ENCODE data around the gene NT5M.

- TF ChIP-seq, protein P1, sequence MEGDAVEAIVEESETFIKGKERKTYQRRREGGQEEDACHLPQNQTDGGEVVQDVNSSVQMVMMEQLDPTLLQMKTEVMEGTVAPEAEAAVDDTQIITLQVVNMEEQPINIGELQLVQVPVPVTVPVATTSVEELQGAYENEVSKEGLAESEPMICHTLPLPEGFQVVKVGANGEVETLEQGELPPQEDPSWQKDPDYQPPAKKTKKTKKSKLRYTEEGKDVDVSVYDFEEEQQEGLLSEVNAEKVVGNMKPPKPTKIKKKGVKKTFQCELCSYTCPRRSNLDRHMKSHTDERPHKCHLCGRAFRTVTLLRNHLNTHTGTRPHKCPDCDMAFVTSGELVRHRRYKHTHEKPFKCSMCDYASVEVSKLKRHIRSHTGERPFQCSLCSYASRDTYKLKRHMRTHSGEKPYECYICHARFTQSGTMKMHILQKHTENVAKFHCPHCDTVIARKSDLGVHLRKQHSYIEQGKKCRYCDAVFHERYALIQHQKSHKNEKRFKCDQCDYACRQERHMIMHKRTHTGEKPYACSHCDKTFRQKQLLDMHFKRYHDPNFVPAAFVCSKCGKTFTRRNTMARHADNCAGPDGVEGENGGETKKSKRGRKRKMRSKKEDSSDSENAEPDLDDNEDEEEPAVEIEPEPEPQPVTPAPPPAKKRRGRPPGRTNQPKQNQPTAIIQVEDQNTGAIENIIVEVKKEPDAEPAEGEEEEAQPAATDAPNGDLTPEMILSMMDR (IDR thresholded peaks at IDR 0.05) = no peak
- TF ChIP-seq POLR2A (IDR thresholded peaks at IDR 0.05) (no peak), POLR2AphosphoS5 (IDR thresholded peaks at IDR 0.05) (no peak)
Measured at GRCh38 chr17:17343896-17344506, 40.8 kb downstream of the NT5M start.

Measured in breast epithelium (tissue), 3 donors.